HG03060 (cell line): Measurements from ENCODE around the gene PACSIN2.

Source experiments
- ATAC-seq: cut with Tn5 transposase; IDR thresholded peaks from one replicate; pipeline ENCODE4 v1.9.1; 2021; ENCODE audit warnings: low read depth, moderate number of reproducible peaks; ENCODE audit not compliant: unreplicated experiment

The PACSIN2 gene

GRCh38 chr22:42891008-42891407, 123.9 kb downstream of the PACSIN2 start:
- ATAC-seq = no peak

GRCh38 chr22:42889304-42889703, 125.6 kb downstream of the PACSIN2 start:
- no peak for ATAC-seq

GRCh38 chr22:42887523-42888507, 127.1 kb downstream of the PACSIN2 start:
- no peak for ATAC-seq

- no peak for ATAC-seq
These were observed 127.8 kb downstream of the PACSIN2 start for GRCh38 chr22:42887120-42887519.

- no peak for ATAC-seq
These were observed 129.5 kb downstream of the PACSIN2 start for GRCh38 chr22:42885446-42885845.

GRCh38 chr22:42884616-42885375, 130.2 kb downstream of the PACSIN2 start:
- no peak for ATAC-seq

GRCh38 chr22:42883970-42884369, 131.0 kb downstream of the PACSIN2 start:
- ATAC-seq = no peak

- no peak for ATAC-seq
These were observed 131.8 kb downstream of the PACSIN2 start for GRCh38 chr22:42883121-42883520.

- ATAC-seq = no peak
These were observed 132.8 kb downstream of the PACSIN2 start for GRCh38 chr22:42881982-42882656.

GRCh38 chr22:42881298-42881697, 133.7 kb downstream of the PACSIN2 start:
- ATAC-seq = no peak

GRCh38 chr22:42880815-42881214, 134.1 kb downstream of the PACSIN2 start:
- no peak for ATAC-seq

GRCh38 chr22:42879371-42880021, 135.5 kb downstream of the PACSIN2 start:
- no peak for ATAC-seq

GRCh38 chr22:42878561-42879305, 136.2 kb downstream of the PACSIN2 start:
- no peak for ATAC-seq

GRCh38 chr22:42877597-42878340, 137.2 kb downstream of the PACSIN2 start:
- no peak for ATAC-seq

GRCh38 chr22:42877158-42877557, 137.8 kb downstream of the PACSIN2 start:
- no peak for ATAC-seq

GRCh38 chr22:42876041-42876440, 138.9 kb downstream of the PACSIN2 start:
- ATAC-seq = no peak

GRCh38 chr22:42874010-42874409, 140.9 kb downstream of the PACSIN2 start:
- no peak for ATAC-seq

GRCh38 chr22:42873356-42873755, 141.6 kb downstream of the PACSIN2 start:
- ATAC-seq = no peak

GRCh38 chr22:42872821-42873220, 142.1 kb downstream of the PACSIN2 start:
- no peak for ATAC-seq
